Tongue (tissue), 2 donors: ENCODE results near the gene AP2A2. TPM values are rescaled to one million over a fixed set of nuclear protein-coding genes. Genes with fewer than 3 reads are reported as not detected.
A peak's percentile ranks its signal among the peaks of the same experiment; 100 is the strongest.

Source experiments
- DNase-seq: peaks from one replicate; pipeline ENCODE4 v3.0.0-alpha.2; 2015
- total RNA-seq: library from RNA; depleted of rRNA; stranded (reverse); fragments of >200 nt; gene quantifications from one replicate; pipeline ENCODE4 v1.2.3, GENCODE V29; 2014

Gene AP2A2
- total RNA-seq, 1 donor from 2014 or later = 28.6 TPM

GRCh38 chr11:996681-997080 is 71.0 kb downstream of the AP2A2 start:
- no peak for DNase-seq

- DNase-seq = no peak
These were observed 72.2 kb downstream of the AP2A2 start for GRCh38 chr11:997907-998306.

GRCh38 chr11:999009-999408 is 73.3 kb downstream of the AP2A2 start:
- no peak for DNase-seq

DNA sequence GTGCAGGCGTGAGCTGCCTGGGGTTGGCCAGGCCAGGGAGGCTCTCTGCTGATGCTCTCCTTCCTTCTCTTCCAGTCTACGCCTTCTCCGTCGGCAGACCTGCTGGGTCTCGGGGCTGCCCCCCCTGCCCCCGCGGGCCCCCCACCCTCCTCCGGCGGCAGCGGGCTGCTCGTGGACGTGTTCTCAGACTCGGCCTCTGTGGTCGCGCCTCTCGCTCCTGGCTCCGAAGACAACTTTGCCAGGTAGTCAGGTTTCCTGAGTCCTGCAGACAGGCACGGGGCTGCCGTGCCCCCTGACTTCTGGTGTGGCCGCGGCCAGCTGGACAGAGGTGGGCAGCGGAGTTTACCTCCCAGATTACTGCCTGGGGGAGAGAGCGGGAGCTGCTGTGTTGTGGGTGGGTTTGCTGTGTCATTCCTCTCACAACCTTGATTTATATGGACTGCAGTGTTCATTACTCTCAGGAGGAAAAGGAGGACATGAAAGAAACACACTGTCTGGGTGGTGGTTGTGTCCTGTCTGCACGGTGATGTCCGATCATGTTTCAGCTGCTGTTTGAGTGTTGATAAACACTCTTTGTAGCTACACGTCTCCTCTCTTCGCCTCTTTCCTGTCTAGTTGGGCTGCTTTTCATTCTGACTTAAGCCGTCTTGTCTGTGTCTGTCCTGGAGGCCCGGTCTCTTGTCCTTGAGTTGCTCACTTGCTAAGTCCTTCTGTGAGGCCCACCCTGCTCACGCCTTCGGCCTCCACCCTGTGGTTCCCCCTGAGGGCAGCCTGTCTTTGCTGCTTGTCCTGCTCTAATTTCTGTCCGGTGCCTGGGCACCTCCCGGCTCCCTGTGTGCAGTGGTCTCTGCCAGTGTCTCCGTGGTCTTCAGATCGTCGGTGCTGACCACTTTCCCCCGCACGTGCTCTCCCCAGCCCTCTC is 74.9 kb downstream of the AP2A2 start:
- DNase-seq = no peak

GRCh38 chr11:1001617-1002405 is 76.1 kb downstream of the AP2A2 start:
- no peak for DNase-seq

DNA sequence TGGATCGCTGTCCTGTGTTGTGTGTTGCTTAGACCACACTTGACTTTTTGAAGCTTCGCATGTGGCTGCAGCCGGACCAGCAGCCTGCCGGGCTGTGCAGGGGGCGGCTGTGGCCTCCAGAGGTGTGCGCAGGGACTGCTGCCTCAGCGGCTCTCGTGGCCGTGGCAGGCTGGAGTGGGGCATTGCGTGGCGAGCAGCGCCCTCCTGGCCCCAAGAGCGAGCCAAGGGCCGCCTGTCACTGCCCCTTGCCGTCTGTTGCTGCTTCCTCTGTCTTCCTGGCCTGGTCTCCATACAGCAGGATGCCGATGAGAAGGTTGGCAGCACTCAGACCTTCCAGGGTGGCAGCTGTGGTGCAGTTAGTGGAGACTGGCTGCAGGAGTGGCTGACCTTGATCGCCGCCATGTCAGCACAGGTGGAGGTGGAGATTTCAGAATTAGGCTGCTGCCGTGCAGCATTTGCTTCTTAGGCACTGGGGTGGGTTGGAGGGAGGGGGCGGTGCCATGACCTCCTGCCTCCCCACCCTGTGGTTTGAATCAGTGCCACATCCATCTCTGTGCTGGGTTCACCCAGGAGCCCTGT is 76.8 kb downstream of the AP2A2 start:
- no peak for DNase-seq

GRCh38 chr11:1003159-1003558 is 77.5 kb downstream of the AP2A2 start:
- DNase-seq = no peak

- DNase-seq = peak; percentile 89
These were observed 80.3 kb downstream of the AP2A2 start for GRCh38 chr11:1005928-1006327.

DNA sequence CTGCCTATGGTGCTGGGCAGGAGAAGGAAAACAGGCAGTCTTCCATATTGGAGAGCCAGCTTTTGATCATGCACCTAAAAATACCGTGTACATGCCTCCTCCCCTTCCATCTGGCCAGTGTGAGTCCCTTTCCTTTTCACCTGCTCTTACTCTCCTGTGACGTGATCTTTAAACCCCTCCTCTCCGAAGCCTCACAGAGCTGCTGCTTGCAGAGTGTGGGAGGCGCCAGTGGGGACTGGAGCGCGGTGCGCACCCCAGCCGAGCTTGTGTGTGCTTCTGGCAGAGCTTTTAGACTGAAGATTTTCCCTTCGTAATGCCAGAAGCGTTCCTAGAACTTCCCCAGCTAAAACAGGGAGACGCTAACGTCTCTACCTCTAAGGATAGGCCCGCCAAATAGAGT is 81.1 kb downstream of the AP2A2 start:
- DNase-seq = peak; percentile 60

DNA sequence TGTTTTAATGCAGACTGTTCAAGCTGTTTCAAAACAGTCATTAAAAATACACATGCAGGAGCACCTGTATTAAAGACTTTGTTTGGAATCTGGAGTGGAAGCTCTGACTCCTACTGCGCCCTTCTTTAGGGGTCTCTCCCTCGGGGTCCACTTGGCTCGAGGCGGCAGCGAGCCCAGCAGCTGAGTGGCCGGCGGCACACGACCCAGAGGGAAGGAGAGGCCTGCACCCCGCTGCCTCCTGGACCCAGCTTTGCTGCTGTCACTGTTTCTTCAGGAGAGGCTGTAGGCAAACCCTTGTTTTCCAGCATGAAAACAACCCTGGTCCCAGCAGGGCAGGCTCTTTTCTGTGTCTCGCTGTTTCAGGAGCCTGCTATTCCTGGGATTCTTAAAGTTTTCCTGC is 81.6 kb downstream of the AP2A2 start:
- no peak for DNase-seq

DNA sequence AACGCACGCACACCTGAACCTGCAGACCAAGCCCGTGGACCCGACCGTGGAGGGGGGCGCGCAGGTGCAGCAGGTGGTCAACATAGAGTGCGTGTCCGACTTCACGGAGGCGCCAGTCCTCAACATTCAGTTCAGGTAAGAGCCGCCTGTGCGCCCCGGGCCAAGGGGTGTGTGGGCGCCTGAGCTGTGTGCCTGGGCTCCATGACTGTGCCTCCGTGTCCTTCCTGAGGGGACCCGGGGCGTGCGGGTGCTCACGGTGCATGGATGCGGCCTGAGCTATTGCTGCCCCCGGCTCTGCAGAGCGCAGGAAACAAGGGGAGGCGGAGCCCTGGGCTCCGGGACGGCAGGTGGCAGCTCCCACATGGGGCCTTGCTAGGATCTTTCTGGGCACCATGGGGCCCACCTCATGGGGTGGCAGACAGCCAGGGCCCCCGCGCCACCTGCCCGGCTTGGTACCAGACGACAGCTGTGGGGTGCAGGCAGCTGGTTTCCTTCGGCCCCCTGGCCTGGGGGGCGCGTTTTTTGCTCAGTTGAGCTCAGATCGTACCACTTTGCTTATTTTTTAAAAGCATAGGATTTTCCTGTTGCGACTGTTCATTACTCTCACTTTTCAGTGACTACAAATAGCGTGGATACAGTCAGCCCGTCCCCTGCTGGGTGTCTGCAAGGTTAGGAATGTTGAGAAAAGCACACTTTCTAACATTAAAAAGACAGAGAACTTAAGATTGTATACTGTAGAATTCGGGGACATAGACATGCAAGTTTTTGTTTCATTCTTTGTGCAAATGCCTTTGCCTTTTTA is 82.5 kb downstream of the AP2A2 start:
- DNase-seq = peak; percentile 51

DNA sequence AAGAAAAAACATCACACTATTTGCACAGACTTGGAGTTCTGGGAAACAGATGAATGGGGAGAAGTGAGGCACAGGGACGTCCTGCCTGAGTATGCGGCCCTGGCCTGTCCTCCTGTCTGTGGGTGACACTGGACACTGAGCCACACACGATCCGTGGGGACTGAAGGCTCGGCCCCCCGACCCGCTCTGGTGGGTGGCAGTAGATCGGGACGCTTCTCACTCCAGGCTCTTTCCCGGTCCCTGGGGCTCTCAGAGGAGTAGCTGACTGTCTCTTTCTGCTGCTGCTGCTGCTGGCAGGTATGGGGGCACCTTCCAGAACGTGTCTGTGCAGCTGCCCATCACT is 83.1 kb downstream of the AP2A2 start:
- DNase-seq = no peak

DNA sequence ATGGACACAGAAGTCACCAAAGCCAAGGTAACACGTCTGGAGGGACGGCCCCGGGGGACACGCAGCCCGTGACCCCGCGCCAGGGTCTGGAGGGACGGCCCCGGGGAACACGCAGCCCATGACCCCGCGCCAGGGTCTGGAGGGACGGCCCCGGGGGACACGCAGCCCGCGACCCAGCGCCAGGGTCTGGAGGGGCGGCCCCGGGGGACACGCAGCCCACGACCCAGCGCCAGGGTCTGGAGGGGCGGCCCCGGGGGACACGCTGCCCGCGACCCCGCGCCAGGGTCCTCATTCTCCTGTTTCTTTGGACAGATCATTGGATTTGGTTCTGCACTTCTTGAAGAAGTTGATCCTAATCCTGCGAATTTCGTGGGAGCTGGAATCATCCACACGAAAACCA is 83.7 kb downstream of the AP2A2 start:
- DNase-seq = no peak

DNA sequence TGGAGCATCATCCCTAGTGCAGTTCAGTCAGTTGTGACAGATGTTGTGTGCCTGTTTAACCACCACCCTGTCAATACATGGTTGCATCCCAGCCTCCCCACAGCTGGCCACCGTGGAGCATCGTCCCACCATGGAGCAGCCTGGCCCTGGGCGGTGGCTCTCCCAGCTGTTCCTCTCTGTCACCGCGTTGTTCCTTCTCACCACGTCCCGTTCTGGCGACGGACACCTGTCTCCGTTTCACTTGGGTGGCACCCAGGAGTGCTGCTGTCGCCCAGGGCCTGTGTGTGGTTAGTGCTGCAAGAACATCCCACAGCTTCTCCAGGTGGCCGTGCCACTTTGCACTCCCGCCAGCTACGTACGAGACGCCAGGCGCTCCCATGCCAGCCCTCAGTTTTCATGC is 84.3 kb downstream of the AP2A2 start:
- peak; percentile 90 for DNase-seq

- peak; percentile 40 for DNase-seq
These were observed 85.1 kb downstream of the AP2A2 start for GRCh38 chr11:1010551-1011319.

DNA sequence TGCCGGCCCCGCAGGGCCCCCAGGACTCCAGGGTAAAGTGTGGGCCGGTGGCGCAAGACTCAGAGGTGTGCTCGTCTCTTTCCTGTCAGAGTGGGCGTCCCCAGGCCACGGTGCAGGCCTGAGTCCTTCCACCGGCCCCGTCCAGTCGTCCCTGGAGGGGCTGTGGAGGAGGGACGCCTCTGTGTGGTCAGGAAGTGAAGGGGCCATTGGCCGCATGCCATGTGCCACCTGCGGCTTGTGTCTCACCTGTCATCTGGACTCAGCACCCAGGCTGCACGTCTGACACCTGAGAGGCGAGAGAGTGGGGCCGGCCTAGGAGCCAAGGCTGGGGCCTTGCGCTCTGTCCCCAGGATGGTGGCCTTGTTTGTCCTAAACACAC is 85.6 kb downstream of the AP2A2 start:
- no peak for DNase-seq

DNA sequence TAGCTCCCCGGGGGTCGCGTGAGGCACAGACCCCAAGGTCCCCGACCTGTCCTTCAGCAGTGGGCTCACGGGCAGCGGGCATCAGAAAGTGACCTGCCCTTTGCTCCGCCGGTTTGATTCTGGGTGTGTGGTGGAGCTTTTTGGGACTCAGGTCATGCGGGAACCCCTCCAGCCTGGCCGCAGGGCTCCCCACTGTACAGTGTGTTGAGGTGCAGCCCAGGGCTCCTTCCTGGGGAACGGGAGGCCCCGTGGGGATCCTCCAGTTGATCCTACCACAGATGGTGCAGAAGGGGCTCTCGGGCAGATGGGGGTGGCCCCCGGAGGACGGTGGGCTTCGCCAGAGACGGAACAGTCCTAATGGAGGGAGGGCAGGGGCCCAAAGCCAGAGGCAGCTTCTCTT is 86.6 kb downstream of the AP2A2 start:
- no peak for DNase-seq

- DNase-seq = peak; percentile 91
These were observed 87.3 kb downstream of the AP2A2 start for GRCh38 chr11:1012740-1013630.

DNA sequence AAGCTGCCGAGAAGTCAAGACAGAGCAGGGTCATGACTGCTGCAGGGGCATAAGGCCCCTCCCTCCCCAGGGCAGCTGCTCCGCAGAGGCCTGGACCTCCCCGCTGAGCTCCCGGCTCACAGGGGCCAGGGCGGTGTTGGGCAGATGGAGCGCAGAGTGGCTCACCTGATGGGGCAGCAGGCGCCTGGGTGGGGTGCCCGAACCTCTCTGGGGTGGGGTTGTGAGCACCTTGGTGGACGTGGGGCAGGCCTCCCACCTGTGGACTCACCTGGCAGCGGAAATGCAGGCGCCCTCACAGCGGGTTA is 87.9 kb downstream of the AP2A2 start:
- no peak for DNase-seq

- DNase-seq = no peak
These were observed 88.6 kb downstream of the AP2A2 start for GRCh38 chr11:1014276-1014675.

- DNase-seq = no peak
These were observed 89.4 kb downstream of the AP2A2 start for GRCh38 chr11:1015064-1015463.
